ENCODE data around the gene PLA1A. TPM values are rescaled to one million over a fixed set of nuclear protein-coding genes. Genes with fewer than 3 reads are reported as not detected.

PLA1A gene
- total and polyA plus RNA-seq, 2 donors (not counting 1 experiment from before 2014, with no cell fraction given), result 0.27 to 0.28 TPM

- Histone ChIP-seq H3K27me3 (replicated peaks in 1 of 4; ENCODE audit: control extremely low read depth in 1 of 4, control insufficient read depth in 3 of 4, insufficient read depth in 4 of 4, low read length in 3 of 4) (no peaks in the 10 kb centered on the region), H3K79me2 (ENCODE audit: control insufficient read depth, insufficient read depth, low read length) (no peaks in the 10 kb centered on the region), H3K9me3 (ENCODE audit: control extremely low read depth in 1 of 3, control insufficient read depth in 2 of 3, insufficient read depth in 1 of 3, low read length in 2 of 3) (no peaks in the 10 kb centered on the region), H3K4me1 (ENCODE audit: control insufficient read depth in 2 of 2, insufficient read depth in 2 of 2, low read length in 2 of 2) (peaks cover 7 to 15% of the 10 kb centered on the region in 2 donors), H3K27ac (ENCODE audit: low read length in 2 of 2) (no peak overlapping the region), H4K20me1 (ENCODE audit: control insufficient read depth, insufficient read depth, low read length, poor library complexity, severe bottlenecking) (no peaks in the 10 kb centered on the region), H3K4me3 (ENCODE audit: control extremely low read depth in 1 of 5, extremely low read depth in 1 of 5, insufficient read depth in 1 of 5, low read depth in 2 of 5, low read length in 4 of 5) (no peak overlapping the region), H3K9ac (ENCODE audit: low read length) (no peak overlapping the region), H3K36me3 (replicated peaks in 1 of 2; ENCODE audit: control extremely low read depth in 1 of 2, control insufficient read depth in 1 of 2, extremely low read depth in 1 of 2, insufficient read depth in 2 of 2, low read length in 1 of 2) (no peaks in the 10 kb centered on the region), H2AFZ (ENCODE audit: insufficient read depth, low read depth, low read length, poor library complexity, severe bottlenecking) (no peak overlapping the region), H3K4me2 (replicated peaks; ENCODE audit: low read depth, low read length, poor library complexity, severe bottlenecking) (no peak overlapping the region)
- no peaks in the 10 kb centered on the region for H3K9me3 Mint-ChIP-seq (ENCODE audit: insufficient read depth)
- intact Hi-C loops (cut with micrococcal nuclease), result loop anchor here (5.0 kb wide), 1 partner anchor 41 kb away; the partner anchor contains the start of gene CD80
- ATAC-seq (ENCODE audit: low read depth) (no peak), DNase-seq (no peak)
- no peaks in the 10 kb centered on the region for H3K27me3 Mint-ChIP-seq
- CTCF ChIA-PET, result interaction anchor here (0.6 to 0.8 kb wide), 2 partner anchors 9 to 16 kb away, joined by 3 read pairs; no protein-coding TSS in a partner anchor
- no peak overlapping the region for H3K4me3 Mint-ChIP-seq
- peaks cover 37% of the 10 kb centered on the region for H3K4me1 Mint-ChIP-seq
- 67% methylated on average over 1 of the region's 1 CpG for WGBS (ENCODE audit: insufficient coverage)
- POLR2A ChIA-PET, result no interaction called here
- TF ChIP-seq EZH2 (IDR thresholded peaks at IDR 0.05; ENCODE audit: borderline replicate concordance, insufficient read depth, low read depth, low read length, poor library complexity, severe bottlenecking), result no peak
- no peak for TF ChIP-seq CTCF (IDR thresholded peaks at IDR 0.05)
- no peak overlapping the region for H3K27ac Mint-ChIP-seq
Observed at GRCh38 chr3:119598410-119599098, 869 bp downstream of the PLA1A start.

- no peak overlapping the region for H3K4me3 Mint-ChIP-seq
- no peaks in the 10 kb centered on the region for H3K36me3 ChIP-seq (replicated peaks in 1 of 2; ENCODE audit: control extremely low read depth in 1 of 2, control insufficient read depth in 1 of 2, extremely low read depth in 1 of 2, insufficient read depth in 2 of 2, low read length in 1 of 2)
- ChIA-PET CTCF (interaction anchor here (0.8 to 1.7 kb wide), 5 partner anchors 11 to 77 kb away, joined by 3 to 6 read pairs (median 4); partner anchors contain the start of gene COX17), POLR2A (no interaction called here)
- H3K4me2 ChIP-seq (replicated peaks; ENCODE audit: low read depth, low read length, poor library complexity, severe bottlenecking), result no peak overlapping the region
- DNase-seq (no peak), ATAC-seq (ENCODE audit: low read depth) (no peak)
- TF ChIP-seq CTCF (IDR thresholded peaks at IDR 0.05) (no peak), EZH2 (IDR thresholded peaks at IDR 0.05; ENCODE audit: borderline replicate concordance, insufficient read depth, low read depth, low read length, poor library complexity, severe bottlenecking) (no peak)
- no peaks in the 10 kb centered on the region for H3K9me3 Mint-ChIP-seq (ENCODE audit: insufficient read depth)
- no peaks in the 10 kb centered on the region for H4K20me1 ChIP-seq (ENCODE audit: control insufficient read depth, insufficient read depth, low read length, poor library complexity, severe bottlenecking)
- no peak overlapping the region for H2AFZ ChIP-seq (ENCODE audit: insufficient read depth, low read depth, low read length, poor library complexity, severe bottlenecking)
- peaks cover 37% of the 10 kb centered on the region for H3K4me1 Mint-ChIP-seq
- 83% methylated on average over 5 of the region's 6 CpGs for WGBS (ENCODE audit: insufficient coverage)
- intact Hi-C loops (cut with micrococcal nuclease), result loop anchor here (5.0 kb wide), 1 partner anchor 42 kb away; the partner anchor contains the start of gene CD80
- H3K4me1 ChIP-seq (ENCODE audit: control insufficient read depth in 2 of 2, insufficient read depth in 2 of 2, low read length in 2 of 2), result peaks cover 7 to 15% of the 10 kb centered on the region in 2 donors
- H3K27ac Mint-ChIP-seq, result no peak overlapping the region
- no peak overlapping the region for H3K4me3 ChIP-seq (ENCODE audit: control extremely low read depth in 1 of 5, extremely low read depth in 1 of 5, insufficient read depth in 1 of 5, low read depth in 2 of 5, low read length in 4 of 5)
- H3K27ac ChIP-seq (ENCODE audit: low read length in 2 of 2), result no peak overlapping the region
- H3K27me3 Mint-ChIP-seq, result no peaks in the 10 kb centered on the region
- H3K27me3 ChIP-seq (replicated peaks in 1 of 4; ENCODE audit: control extremely low read depth in 1 of 4, control insufficient read depth in 3 of 4, insufficient read depth in 4 of 4, low read length in 3 of 4), result no peaks in the 10 kb centered on the region
- no peaks in the 10 kb centered on the region for H3K9me3 ChIP-seq (ENCODE audit: control extremely low read depth in 1 of 3, control insufficient read depth in 2 of 3, insufficient read depth in 1 of 3, low read length in 2 of 3)
- H3K9ac ChIP-seq (ENCODE audit: low read length), result no peak overlapping the region
- H3K79me2 ChIP-seq (ENCODE audit: control insufficient read depth, insufficient read depth, low read length), result no peaks in the 10 kb centered on the region
Observed at GRCh38 chr3:119599558-119600174, 2.0 kb downstream of the PLA1A start.
